SU-DHL-6 (cell line): ENCODE data around the gene CERK.

ENCODE experiments used
- EZH2phosphoT487 ChIP-seq: fragments of 200-600 bp; sonication (generic), shearing (Covaris generic); conservative IDR thresholded peaks from 2 replicates; pipeline ENCODE4 v1.6.1; 2018; ENCODE audit warnings: mild to moderate bottlenecking, antibody characterized with exemption, low read length, moderate library complexity, mixed read lengths
- TF ChIP-seq, protein P1 (sequence below): fragments of 200-600 bp; sonication (generic); IDR thresholded peaks from one replicate; pipeline ENCODE4 v1.5.1; 2017; ENCODE audit warnings: antibody characterized with exemption, mild to moderate bottlenecking, low read length, moderate library complexity; ENCODE audit not compliant: insufficient read depth, poor library complexity, severe bottlenecking

- TF ChIP-seq, protein P1, sequence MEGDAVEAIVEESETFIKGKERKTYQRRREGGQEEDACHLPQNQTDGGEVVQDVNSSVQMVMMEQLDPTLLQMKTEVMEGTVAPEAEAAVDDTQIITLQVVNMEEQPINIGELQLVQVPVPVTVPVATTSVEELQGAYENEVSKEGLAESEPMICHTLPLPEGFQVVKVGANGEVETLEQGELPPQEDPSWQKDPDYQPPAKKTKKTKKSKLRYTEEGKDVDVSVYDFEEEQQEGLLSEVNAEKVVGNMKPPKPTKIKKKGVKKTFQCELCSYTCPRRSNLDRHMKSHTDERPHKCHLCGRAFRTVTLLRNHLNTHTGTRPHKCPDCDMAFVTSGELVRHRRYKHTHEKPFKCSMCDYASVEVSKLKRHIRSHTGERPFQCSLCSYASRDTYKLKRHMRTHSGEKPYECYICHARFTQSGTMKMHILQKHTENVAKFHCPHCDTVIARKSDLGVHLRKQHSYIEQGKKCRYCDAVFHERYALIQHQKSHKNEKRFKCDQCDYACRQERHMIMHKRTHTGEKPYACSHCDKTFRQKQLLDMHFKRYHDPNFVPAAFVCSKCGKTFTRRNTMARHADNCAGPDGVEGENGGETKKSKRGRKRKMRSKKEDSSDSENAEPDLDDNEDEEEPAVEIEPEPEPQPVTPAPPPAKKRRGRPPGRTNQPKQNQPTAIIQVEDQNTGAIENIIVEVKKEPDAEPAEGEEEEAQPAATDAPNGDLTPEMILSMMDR: no peak
- no peak for TF ChIP-seq EZH2phosphoT487
Measured at GRCh38 chr22:46770726-46771125, 32.7 kb upstream of the CERK start.
